Keratinocyte (primary cell): Measurements from ENCODE around the gene KIF5B. TPM values are rescaled to one million over a fixed set of nuclear protein-coding genes. Genes with fewer than 3 reads are reported as not detected.
A peak's percentile ranks its signal among the peaks of the same experiment; 100 is the strongest.

Source experiments
- DNase-seq: peaks from one replicate; pipeline ENCODE4 v3.0.0-alpha.2; 2011; ENCODE audit warnings: low read depth, missing footprints, low spot score
- FAIRE-seq: peaks from 2 replicates; lab custom pipeline; 2011; peaks lifted over from hg19 to GRCh38; lab: Jason Lieb, UNC
- H2AFZ ChIP-seq: 2 replicates; pipeline ENCODE4 v1.6.0; 2012; ENCODE audit warnings: low read length, control low read depth, inconsistent platforms; ENCODE audit not compliant: control insufficient read depth
- H3K27ac ChIP-seq: 2 replicates; pipeline ENCODE4 v1.5.1; 2011; ENCODE audit warnings: low read length; ENCODE audit not compliant: control insufficient read depth, insufficient read depth
- H3K27me3 ChIP-seq: 3 replicates; pipeline ENCODE4 v1.6.0; 2011; ENCODE audit warnings: low read length; ENCODE audit not compliant: control insufficient read depth, insufficient read depth; ENCODE audit errors: extremely low read depth
- H3K36me3 ChIP-seq, 2 experiments: 2 replicates in 1 of 2; 3 replicates in 1 of 2; pipeline ENCODE4 v1.5.1; 2011; ENCODE audit warnings: low read length in 2 of 2, mild to moderate bottlenecking in 1 of 2; ENCODE audit not compliant: control insufficient read depth in 2 of 2, insufficient read depth in 2 of 2; ENCODE audit errors: extremely low read depth in 1 of 2
- H3K4me1 ChIP-seq: 3 replicates; pipeline ENCODE4 v1.5.1; 2011; ENCODE audit warnings: low read length; ENCODE audit not compliant: control insufficient read depth, insufficient read depth; ENCODE audit errors: extremely low read depth
- H3K4me2 ChIP-seq: 3 replicates; pipeline ENCODE4 v1.6.0; 2011; ENCODE audit warnings: low read depth, low read length; ENCODE audit not compliant: control insufficient read depth, insufficient read depth; ENCODE audit errors: extremely low read depth
- H3K4me3 ChIP-seq, 3 experiments: fragments of 200-600 bp in 1 of 3; sonication (generic) in 1 of 3; 2 replicates in 2 of 3; 3 replicates in 1 of 3; pipeline ENCODE4 v1.5.1; 2011 to 2016; ENCODE audit warnings: low read length in 3 of 3, mild to moderate bottlenecking in 3 of 3, control low read depth in 2 of 3, inconsistent platforms in 1 of 3, low read depth in 1 of 3, mixed read lengths in 1 of 3, mixed run types in 1 of 3, moderate library complexity in 1 of 3; ENCODE audit not compliant: control insufficient read depth in 2 of 3, insufficient read depth in 2 of 3; ENCODE audit errors: extremely low read depth in 1 of 3
- H3K79me2 ChIP-seq: 2 replicates; pipeline ENCODE4 v1.6.0; 2012; ENCODE audit warnings: low read length; ENCODE audit not compliant: control insufficient read depth, insufficient read depth
- H3K9ac ChIP-seq: 3 replicates; pipeline ENCODE4 v1.6.0; 2011; ENCODE audit warnings: low read length; ENCODE audit not compliant: control insufficient read depth, insufficient read depth; ENCODE audit errors: extremely low read depth
- H3K9me1 ChIP-seq: 3 replicates; pipeline ENCODE4 v1.6.0; 2011; ENCODE audit warnings: low read length; ENCODE audit not compliant: control insufficient read depth, insufficient read depth; ENCODE audit errors: extremely low read depth
- H3K9me3 ChIP-seq: 2 replicates; pipeline ENCODE4 v1.5.1; 2012; ENCODE audit warnings: low read depth, low read length; ENCODE audit not compliant: control insufficient read depth
- H4K20me1 ChIP-seq: 3 replicates; pipeline ENCODE4 v1.6.0; 2011; ENCODE audit warnings: low read length; ENCODE audit not compliant: control insufficient read depth, insufficient read depth; ENCODE audit errors: extremely low read depth
- CTCF ChIP-seq, 3 experiments: IDR thresholded peaks in 1 of 3; conservative IDR thresholded peaks in 1 of 3; optimal IDR thresholded peaks in 1 of 3; 2 replicates in 2 of 3; 3 replicates in 1 of 3; pipeline versions ENCODE3 to v1.5.1; 2011; ENCODE audit warnings: low read length in 3 of 3, mild to moderate bottlenecking in 3 of 3, moderate library complexity in 2 of 3, control low read depth in 1 of 3, inconsistent platforms in 1 of 3; ENCODE audit not compliant: insufficient read depth in 2 of 3; ENCODE audit errors: extremely low read depth in 1 of 3
- EZH2 ChIP-seq: IDR thresholded peaks from one replicate; pipeline ENCODE4 v1.6.1; 2012; ENCODE audit warnings: inconsistent platforms, mild to moderate bottlenecking, low read length, moderate library complexity
- dilution Hi-C: fragments of 300-500 bp; cut with MboI; formaldehyde crosslinking; loops from one replicate; pipeline ENCODE4 v1.7.0; 2020; ENCODE audit warnings: low sequenced_read_pairs; ENCODE audit not compliant: extremely low pct_ligation_motif_present
- polyA plus RNA-seq, 5 experiments: library from polyadenylated mRNA; depleted of rRNA in 3 of 5; stranded (reverse) in 3 of 5; stranded (forward) in 1 of 5; unstranded in 1 of 5; fragments of >200 nt; gene quantifications; 1 replicate in 1 of 5; 2 replicates in 3 of 5; 3 replicates in 1 of 5; pipeline versions ENCODE4 v1.2.1 to v1.2.3, GENCODE V29; 2011 to 2012; ENCODE audit warnings: missing spikeins in 2 of 5, low read depth in 1 of 5, low replicate concordance in 1 of 5
- small RNA-seq, 3 experiments: library from RNA; depleted of rRNA; stranded (forward); fragments of <200 nt; gene quantifications; one replicate each; pipeline ENCODE3, GENCODE V24; 2012; ENCODE audit warnings: low read depth in 3 of 3, low replicate concordance in 1 of 3; ENCODE audit not compliant: insufficient read length in 3 of 3

KIF5B gene
- polyA plus RNA-seq, 1 donor (not counting 4 experiments of a cell fraction or from before 2014, with no cell fraction given): 82.1 TPM

- Histone ChIP-seq H4K20me1 (no peaks in the 10 kb centered on the region), H3K4me3 (peak overlapping the region in 1 of 3 experiments; percentile 3), H3K79me2 (no peaks in the 10 kb centered on the region), H3K9me1 (no peaks in the 10 kb centered on the region), H3K9ac (peak overlapping the region; percentile 26), H3K36me3 (no peaks in the 10 kb centered on the region), H3K4me1 (peaks cover 34% of the 10 kb centered on the region), H3K4me2 (peak overlapping the region; percentile 70), H3K27me3 (no peaks in the 10 kb centered on the region), H3K27ac (peak overlapping the region; percentile 63), H2AFZ (no peak overlapping the region), H3K9me3 (no peaks in the 10 kb centered on the region)
- peak; percentile 94 for DNase-seq
- dilution Hi-C loops: no loop called here
- no peak for TF ChIP-seq CTCF (optimal IDR thresholded peaks at IDR 0.05 in 1 of 3, IDR thresholded peaks at IDR 0.05 in 1 of 3, conservative IDR thresholded peaks at IDR 0.05 in 1 of 3; ENCODE audit: extremely low read depth in 1 of 3, insufficient read depth in 2 of 3, low read length in 3 of 3)
- no peak for TF ChIP-seq EZH2
- peak; percentile 97 for FAIRE-seq
Measured at GRCh38 chr10:31961277-31962074, 94.7 kb downstream of the KIF5B start.

GRCh38 chr10:31959461-31960173, 96.6 kb downstream of the KIF5B start:
- Histone ChIP-seq H3K79me2 (no peaks in the 10 kb centered on the region), H3K27me3 (no peaks in the 10 kb centered on the region), H3K9me1 (no peaks in the 10 kb centered on the region), H2AFZ (no peak overlapping the region), H3K4me2 (no peak overlapping the region), H3K9me3 (peaks cover 4% of the 10 kb centered on the region), H4K20me1 (no peaks in the 10 kb centered on the region), H3K27ac (no peak overlapping the region), H3K9ac (no peak overlapping the region), H3K4me1 (peaks cover 34% of the 10 kb centered on the region), H3K36me3 (no peaks in the 10 kb centered on the region), H3K4me3 (no peak overlapping the region)
- dilution Hi-C loops: no loop called here
- DNase-seq: no peak
- TF ChIP-seq CTCF (optimal IDR thresholded peaks at IDR 0.05 in 1 of 3, IDR thresholded peaks at IDR 0.05 in 1 of 3, conservative IDR thresholded peaks at IDR 0.05 in 1 of 3; ENCODE audit: extremely low read depth in 1 of 3, insufficient read depth in 2 of 3, low read length in 3 of 3): no peak
- no peak for TF ChIP-seq EZH2
- no peak for FAIRE-seq

Small RNA genes lying within 50 kb of the gene (small RNA-seq; reads per million reads assigned to genes)
- 0 reads per million in 3 experiments for gene RF00019
- gene RN7SL825P: 0 reads per million in 3 experiments

Other genes with a start within 250 kb of the KIF5B start
- gene ARHGAP12, start 127.6 kb downstream of the KIF5B start, polyA plus RNA-seq: 13.7 to 26.6 TPM (median 16.1 TPM) in 3 replicates